Activated T-helper 9 cell treated with anti-CD3 and anti-CD28 coated beads, Interleukin-2, amount 50 U/mL, for 16 hours (primary cell): ENCODE data around the gene OLIG1.

Experiments used
- DNase-seq: peaks from one replicate; pipeline ENCODE4 v3.0.0-alpha.2; 2020; ENCODE audit warnings: low read depth

OLIG1 gene

DNA sequence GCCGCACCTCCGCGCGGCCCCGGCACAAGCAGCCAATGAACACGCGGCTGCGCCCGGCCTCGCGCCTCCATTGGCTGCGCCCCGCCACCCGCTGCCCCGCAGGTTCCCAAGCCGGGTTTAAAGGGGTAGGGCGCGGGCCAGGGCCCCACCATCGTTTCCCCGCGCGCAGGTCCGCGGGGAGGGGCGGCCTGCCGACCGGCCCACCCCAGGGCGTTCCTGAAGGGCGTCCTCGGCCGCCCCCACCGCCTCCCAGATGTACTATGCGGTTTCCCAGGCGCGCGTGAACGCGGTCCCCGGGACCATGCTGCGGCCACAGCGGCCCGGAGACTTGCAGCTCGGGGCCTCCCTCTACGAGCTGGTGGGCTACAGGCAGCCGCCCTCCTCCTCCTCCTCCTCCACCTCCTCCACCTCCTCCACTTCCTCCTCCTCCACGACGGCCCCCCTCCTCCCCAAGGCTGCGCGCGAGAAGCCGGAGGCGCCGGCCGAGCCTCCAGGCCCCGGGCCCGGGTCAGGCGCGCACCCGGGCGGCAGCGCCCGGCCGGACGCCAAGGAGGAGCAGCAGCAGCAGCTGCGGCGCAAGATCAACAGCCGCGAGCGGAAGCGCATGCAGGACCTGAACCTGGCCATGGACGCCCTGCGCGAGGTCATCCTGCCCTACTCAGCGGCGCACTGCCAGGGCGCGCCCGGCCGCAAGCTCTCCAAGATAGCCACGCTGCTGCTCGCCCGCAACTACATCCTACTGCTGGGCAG, at the start of gene OLIG1:
TSS of gene OLIG1 (plus strand) at position 148 of the 750 bp plus-strand sequence. CDS start at position 254, 106 bp downstream.
- no peak for DNase-seq

DNA sequence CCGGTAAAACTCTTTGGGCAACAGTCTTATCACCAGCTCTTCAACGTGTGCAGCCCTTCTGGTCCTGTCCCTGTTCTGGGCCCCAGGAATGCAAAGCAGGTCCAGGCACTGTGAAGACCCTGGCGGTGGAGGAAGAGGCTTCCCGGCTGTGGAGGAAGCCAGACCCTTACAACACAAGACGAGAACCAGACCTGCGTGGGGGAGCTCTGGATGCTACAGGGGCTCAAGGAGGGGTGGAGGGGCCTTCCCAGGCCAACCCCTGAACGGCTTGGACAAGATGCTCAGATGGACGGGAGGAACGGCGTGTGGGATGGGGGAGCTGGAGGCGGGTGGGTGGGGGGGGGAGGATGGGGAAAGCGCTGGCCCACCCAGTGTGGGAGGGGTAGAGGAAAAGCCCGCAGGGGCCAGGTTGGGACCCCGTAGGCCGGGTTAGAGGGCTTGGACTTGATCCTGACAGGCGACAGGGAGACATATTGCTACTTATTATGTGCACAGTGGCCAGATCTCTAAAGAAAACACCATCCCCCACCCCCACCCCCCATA, 49.3 kb upstream of the OLIG1 start:
- DNase-seq: no peak

DNA sequence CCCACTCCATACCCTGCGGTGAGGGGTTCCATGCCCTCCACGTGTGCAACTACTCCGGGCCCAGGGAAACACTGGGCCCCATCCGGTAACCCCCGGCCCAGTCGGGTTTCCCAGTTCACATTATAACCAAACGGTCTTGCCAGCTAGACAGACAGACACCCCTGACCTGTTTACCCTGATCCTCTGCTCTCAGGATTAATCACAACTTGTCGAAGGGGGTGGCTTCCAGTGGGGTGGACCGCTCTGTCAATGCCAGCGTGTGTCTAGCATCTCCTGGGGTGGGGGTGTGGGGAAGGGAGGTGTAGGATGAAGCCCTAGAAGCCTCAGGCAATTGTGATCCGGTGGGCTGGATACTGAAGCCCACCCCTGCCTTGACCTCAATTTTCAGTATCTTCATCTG, 48.8 kb upstream of the OLIG1 start:
- no peak for DNase-seq

DNA sequence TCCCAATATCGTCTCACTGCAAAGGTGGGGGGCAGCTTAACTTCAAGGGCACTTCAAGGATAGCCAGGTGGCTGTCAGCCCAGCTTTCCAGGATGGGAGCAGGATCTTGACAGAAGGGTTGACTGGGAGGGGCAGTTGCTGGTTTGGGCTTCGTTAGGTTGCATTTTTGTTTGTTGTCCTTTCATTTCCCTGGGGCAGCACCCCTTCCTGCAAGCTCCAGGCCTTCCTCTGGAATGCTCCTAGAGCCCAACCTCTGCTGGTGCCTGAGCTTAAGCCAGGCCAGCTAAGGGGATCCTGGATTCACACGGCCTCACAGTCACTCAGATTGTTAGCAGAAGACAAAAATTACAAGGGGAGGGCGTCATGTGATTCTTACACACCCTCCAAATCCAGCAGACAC, 48.3 kb upstream of the OLIG1 start:
- DNase-seq: no peak

DNA sequence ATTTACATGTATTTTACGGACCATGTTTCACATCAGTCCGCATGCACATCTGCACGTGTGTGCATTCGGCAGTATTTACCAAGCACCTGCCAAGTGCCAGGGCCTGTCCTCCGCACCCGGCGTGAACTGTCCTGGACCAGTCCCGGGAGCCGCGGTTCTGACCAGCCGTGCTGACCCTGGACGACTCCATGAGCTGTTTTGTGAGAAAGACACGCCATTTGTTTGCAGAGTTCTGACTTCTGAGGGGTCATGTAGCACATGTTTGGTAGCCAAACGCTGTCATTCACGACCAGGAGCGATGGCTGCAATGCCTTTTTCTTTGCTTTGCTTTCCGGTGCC, 47.5 kb upstream of the OLIG1 start:
- no peak for DNase-seq

DNA sequence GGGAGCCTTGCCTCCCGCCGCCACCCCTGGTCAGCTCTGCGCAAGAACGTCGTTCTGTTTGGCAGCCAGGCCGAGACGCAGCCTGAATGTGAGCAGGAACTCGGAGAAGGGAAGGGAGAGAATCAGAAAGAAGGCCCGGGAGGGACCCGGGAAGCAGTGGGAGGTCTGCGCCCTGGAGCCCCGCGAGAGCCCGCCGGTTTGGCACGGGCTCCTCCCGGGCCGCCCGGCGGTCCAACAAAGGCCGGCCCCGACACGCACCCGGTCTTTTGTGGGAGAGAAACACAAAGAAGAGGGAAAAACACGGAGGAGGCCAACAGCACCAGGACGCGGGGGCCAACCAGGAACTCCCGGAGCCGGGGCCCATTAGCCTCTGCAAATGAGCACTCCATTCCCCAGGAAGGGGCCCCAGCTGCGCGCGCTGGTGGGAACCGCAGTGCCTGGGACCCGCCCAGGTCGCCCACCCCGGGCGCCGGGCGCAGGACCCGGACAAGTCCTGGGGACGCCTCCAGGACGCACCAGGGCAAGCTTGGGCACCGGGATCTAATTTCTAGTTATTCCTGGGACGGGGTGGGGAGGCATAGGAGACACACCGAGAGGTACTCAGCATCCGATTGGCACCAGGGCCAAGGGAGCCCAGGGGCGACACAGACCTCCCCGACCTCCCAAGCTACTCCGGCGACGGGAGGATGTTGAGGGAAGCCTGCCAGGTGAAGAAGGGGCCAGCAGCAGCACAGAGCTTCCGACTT, 46.9 kb upstream of the OLIG1 start:
- DNase-seq: no peak

- DNase-seq: no peak
Measured at GRCh38 chr21:33023574-33024200, 46.3 kb upstream of the OLIG1 start.

DNA sequence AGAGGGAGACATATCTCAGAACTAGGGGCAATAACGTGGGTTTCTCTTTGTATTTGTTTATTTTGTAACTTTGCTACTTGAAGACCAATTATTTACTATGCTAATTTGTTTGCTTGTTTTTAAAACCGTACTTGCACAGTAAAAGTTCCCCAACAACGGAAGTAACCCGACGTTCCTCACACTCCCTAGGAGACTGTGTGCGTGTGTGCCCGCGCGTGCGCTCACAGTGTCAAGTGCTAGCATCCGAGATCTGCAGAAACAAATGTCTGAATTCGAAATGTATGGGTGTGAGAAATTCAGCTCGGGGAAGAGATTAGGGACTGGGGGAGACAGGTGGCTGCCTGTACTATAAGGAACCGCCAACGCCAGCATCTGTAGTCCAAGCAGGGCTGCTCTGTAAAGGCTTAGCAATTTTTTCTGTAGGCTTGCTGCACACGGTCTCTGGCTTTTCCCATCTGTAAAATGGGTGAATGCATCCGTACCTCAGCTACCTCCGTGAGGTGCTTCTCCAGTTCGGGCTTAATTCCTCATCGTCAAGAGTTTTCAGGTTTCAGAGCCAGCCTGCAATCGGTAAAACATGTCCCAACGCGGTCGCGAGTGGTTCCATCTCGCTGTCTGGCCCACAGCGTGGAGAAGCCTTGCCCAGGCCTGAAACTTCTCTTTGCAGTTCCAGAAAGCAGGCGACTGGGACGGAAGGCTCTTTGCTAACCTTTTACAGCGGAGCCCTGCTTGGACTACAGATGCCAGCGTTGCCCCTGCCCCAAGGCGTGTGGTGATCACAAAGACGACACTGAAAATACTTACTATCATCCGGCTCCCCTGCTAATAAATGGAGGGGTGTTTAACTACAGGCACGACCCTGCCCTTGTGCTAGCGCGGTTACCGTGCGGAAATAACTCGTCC, 45.5 kb upstream of the OLIG1 start:
- DNase-seq: no peak

GRCh38 chr21:33025106-33025488, 44.8 kb upstream of the OLIG1 start:
- DNase-seq: no peak

- no peak for DNase-seq
Measured at GRCh38 chr21:33025489-33026442, 44.2 kb upstream of the OLIG1 start, which contains the start of gene OLIG2. TSS of gene OLIG2 (plus strand) at chr21:33025935. CDS start at chr21:33026863, 928 bp downstream.

GRCh38 chr21:33026443-33026858, 43.5 kb upstream of the OLIG1 start:
- DNase-seq: no peak

- DNase-seq: no peak
Measured at GRCh38 chr21:33026878-33027400, 43.0 kb upstream of the OLIG1 start.

- no peak for DNase-seq
Measured at GRCh38 chr21:33027401-33028286, 42.3 kb upstream of the OLIG1 start.

DNA sequence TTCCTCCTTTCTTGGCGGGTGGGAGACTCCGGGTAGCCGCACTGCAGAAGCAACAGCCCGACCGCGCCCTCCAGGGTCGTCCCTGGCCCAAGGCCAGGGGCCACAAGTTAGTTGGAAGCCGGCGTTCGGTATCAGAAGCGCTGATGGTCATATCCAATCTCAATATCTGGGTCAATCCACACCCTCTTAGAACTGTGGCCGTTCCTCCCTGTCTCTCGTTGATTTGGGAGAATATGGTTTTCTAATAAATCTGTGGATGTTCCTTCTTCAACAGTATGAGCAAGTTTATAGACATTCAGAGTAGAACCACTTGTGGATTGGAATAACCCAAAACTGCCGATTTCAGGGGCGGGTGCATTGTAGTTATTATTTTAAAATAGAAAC, 41.7 kb upstream of the OLIG1 start:
- no peak for DNase-seq

DNA sequence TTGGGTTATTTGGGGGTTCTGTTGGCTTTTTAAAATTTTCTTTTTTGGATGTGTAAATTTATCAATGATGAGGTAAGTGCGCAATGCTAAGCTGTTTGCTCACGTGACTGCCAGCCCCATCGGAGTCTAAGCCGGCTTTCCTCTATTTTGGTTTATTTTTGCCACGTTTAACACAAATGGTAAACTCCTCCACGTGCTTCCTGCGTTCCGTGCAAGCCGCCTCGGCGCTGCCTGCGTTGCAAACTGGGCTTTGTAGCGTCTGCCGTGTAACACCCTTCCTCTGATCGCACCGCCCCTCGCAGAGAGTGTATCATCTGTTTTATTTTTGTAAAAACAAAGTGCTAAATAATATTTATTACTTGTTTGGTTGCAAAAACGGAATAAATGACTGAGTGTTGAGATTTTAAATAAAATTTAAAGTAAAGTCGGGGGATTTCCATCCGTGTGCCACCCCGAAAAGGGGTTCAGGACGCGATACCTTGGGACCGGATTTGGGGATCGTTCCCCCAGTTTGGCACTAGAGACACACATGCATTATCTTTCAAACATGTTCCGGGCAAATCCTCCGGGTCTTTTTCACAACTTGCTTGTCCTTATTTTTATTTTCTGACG, 41.1 kb upstream of the OLIG1 start:
- DNase-seq: no peak

DNA sequence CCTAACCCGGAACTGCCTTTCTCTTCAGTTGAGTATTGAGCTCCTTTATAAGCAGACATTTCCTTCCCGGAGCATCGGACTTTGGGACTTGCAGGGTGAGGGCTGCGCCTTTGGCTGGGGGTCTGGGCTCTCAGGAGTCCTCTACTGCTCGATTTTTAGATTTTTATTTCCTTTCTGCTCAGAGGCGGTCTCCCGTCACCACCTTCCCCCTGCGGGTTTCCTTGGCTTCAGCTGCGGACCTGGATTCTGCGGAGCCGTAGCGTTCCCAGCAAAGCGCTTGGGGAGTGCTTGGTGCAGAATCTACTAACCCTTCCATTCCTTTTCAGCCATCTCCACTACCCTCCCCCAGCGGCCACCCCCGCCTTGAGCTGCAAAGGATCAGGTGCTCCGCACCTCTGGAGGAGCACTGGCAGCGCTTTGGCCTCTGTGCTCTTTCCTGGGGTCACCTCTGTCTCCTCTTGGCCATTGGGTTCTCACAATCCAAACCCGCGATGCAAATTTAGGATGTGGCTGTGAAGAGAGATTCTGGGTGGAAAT, 40.5 kb upstream of the OLIG1 start:
- no peak for DNase-seq

GRCh38 chr21:33029975-33030461, 39.9 kb upstream of the OLIG1 start:
- no peak for DNase-seq

GRCh38 chr21:33030633-33031032, 39.3 kb upstream of the OLIG1 start:
- DNase-seq: no peak
